NCI-H2107 (cell line): ENCODE results near the gene ICAM5.
"Not testable (repeated sequence)": the region's sequence is repeated elsewhere in the genome, so short reads cannot be mapped to it uniquely, and the experiment has no call there.

Experiments
- DNase-seq: peaks from one replicate; lab custom pipeline; 2025; lab: John Stamatoyannopoulos, UW

ICAM5 gene

GRCh38 chr19:10270616-10271394 lies 18.9 kb upstream of the ICAM5 start, which contains the start of gene ICAM1:
ICAM1 (plus strand) TSS chr19:10271120; CDS start chr19:10271160, 40 bp downstream.
- no peak for DNase-seq

GRCh38 chr19:10271543-10272086 lies 18.1 kb upstream of the ICAM5 start:
- no peak for DNase-seq

GRCh38 chr19:10274589-10274988 lies 15.2 kb upstream of the ICAM5 start:
- no peak for DNase-seq

- no peak for DNase-seq
Measured at GRCh38 chr19:10277795-10278589, 11.8 kb upstream of the ICAM5 start.

- DNase-seq, result no peak
Measured at GRCh38 chr19:10278935-10279334, 10.8 kb upstream of the ICAM5 start.

- DNase-seq, result no peak
Measured at GRCh38 chr19:10279737-10280442, 9.9 kb upstream of the ICAM5 start.

GRCh38 chr19:10282043-10282442 lies 7.7 kb upstream of the ICAM5 start:
- DNase-seq, result not testable (repeated sequence)

- no peak for DNase-seq
Measured at GRCh38 chr19:10283301-10284064, 6.3 kb upstream of the ICAM5 start.

GRCh38 chr19:10284065-10284959 lies 5.4 kb upstream of the ICAM5 start:
- no peak for DNase-seq

GRCh38 chr19:10284960-10285278 lies 4.8 kb upstream of the ICAM5 start:
- DNase-seq, result no peak

GRCh38 chr19:10285393-10285792 lies 4.4 kb upstream of the ICAM5 start:
- DNase-seq, result no peak

GRCh38 chr19:10286803-10287737 lies 2.7 kb upstream of the ICAM5 start, which contains the start of gene ICAM4:
ICAM4 (plus strand) TSS chr19:10286955; CDS start chr19:10287013, 58 bp downstream.
- DNase-seq, result no peak

GRCh38 chr19:10288662-10289166 lies 1.0 kb upstream of the ICAM5 start:
- DNase-seq, result no peak

- DNase-seq, result no peak
Measured at GRCh38 chr19:10289167-10289835, 451 bp upstream of the ICAM5 start.

GRCh38 chr19:10290357-10290875 lies 664 bp downstream of the ICAM5 start:
- no peak for DNase-seq

- DNase-seq, result no peak
Measured at GRCh38 chr19:10290876-10291553, 1.3 kb downstream of the ICAM5 start.

- DNase-seq, result no peak
Measured at GRCh38 chr19:10291554-10292205, 1.9 kb downstream of the ICAM5 start.
